Thyroid gland (tissue), 4 donors: ENCODE measurements around the gene ST3GAL2. TPM values are rescaled to one million over a fixed set of nuclear protein-coding genes. Genes with fewer than 3 reads are reported as not detected.

ENCODE experiments used
- DNase-seq, 2 donors: peaks; one replicate each; pipeline ENCODE4 v3.0.0-alpha.2; 2019
- H3K27ac ChIP-seq, 3 donors: fragments of 200-600 bp; sonication (generic); 1 replicate in 2 of 3; 2 replicates in 1 of 3; pipeline ENCODE4 v1.5.1; 2016 to 2019; ENCODE audit warnings: mild to moderate bottlenecking in 1 of 3, moderate library complexity in 1 of 3
- H3K27me3 ChIP-seq: fragments of 200-600 bp; sonication (generic); one replicate; pipeline ENCODE4 v1.5.1; 2019
- H3K36me3 ChIP-seq, 2 donors: fragments of 200-600 bp; sonication (generic); one replicate each; pipeline ENCODE4 v1.5.1; 2016 to 2019
- H3K4me1 ChIP-seq, 2 donors: fragments of 200-600 bp; sonication (generic); one replicate each; pipeline ENCODE4 v1.5.1; 2017 to 2019
- H3K4me3 ChIP-seq, 3 donors: fragments of 200-600 bp; sonication (generic); replicated peaks in 1 of 3; 1 replicate in 2 of 3; 2 replicates in 1 of 3; pipeline ENCODE4 v1.5.1; 2016; ENCODE audit warnings: mild to moderate bottlenecking in 1 of 3
- H3K9me3 ChIP-seq: fragments of 200-600 bp; sonication (generic); one replicate; pipeline ENCODE4 v1.5.1; 2017
- POLR2A ChIP-seq, 2 donors: fragments of 450-650 bp; IDR thresholded peaks; one replicate each; pipeline ENCODE4 v1.6.1; 2017; ENCODE audit warnings: antibody characterized with exemption in 2 of 2, mild to moderate bottlenecking in 2 of 2, moderate library complexity in 1 of 2
- WGBS, 2 donors: methylation state at CpG; one replicate each; pipeline ENCODE4 v1.1.5; 2017; 5-methylcytosine and 5-hydroxymethylcytosine counted together
- intact Hi-C: fragments of 100-400 bp; cut with DNase I; formaldehyde crosslinking; loops from one replicate; pipeline ENCODE4 v1.15.1; 2023
- total RNA-seq, 4 donors: library from RNA; depleted of rRNA; stranded (reverse); fragments of >200 nt; gene quantifications; one replicate each; pipeline ENCODE4 v1.2.3, GENCODE V29; 2016
- TF ChIP-seq, protein P1 (sequence below), 6 experiments: fragments of 200-600 bp in 3 of 6; fragments of 450-650 bp in 3 of 6; sonication (generic) in 3 of 6; IDR thresholded peaks; one replicate each; pipeline ENCODE4 v1.5.1; 2016 to 2019; ENCODE audit warnings: antibody characterized with exemption in 6 of 6, mild to moderate bottlenecking in 2 of 6, inconsistent platforms in 1 of 6, moderate library complexity in 1 of 6

Gene ST3GAL2
- total RNA-seq, 4 donors from 2014 or later = 11.2 to 17.4 (median 11.8) TPM

DNA sequence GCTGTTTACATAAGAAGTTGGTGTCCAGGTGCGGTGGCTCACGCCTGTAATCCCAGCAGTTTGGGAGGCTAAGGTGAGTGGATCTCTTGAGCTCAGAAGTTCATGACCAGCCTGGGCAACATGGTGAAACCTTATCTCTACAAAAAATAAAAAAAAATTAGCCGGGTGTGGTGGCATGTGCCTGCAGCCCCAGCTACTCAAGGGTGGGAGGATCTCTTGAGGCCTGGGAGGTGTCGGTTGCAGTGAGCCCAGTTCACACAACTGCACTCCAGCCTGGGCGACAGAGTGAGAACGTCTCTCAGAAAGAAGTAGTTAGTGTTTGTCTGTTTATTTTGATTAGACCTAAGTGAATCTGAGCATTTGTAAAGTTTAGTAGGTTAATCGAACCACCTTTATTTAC is 79.3 kb downstream of the ST3GAL2 start:
- H3K27ac ChIP-seq = no peak overlapping the region
- TF ChIP-seq, protein P1, sequence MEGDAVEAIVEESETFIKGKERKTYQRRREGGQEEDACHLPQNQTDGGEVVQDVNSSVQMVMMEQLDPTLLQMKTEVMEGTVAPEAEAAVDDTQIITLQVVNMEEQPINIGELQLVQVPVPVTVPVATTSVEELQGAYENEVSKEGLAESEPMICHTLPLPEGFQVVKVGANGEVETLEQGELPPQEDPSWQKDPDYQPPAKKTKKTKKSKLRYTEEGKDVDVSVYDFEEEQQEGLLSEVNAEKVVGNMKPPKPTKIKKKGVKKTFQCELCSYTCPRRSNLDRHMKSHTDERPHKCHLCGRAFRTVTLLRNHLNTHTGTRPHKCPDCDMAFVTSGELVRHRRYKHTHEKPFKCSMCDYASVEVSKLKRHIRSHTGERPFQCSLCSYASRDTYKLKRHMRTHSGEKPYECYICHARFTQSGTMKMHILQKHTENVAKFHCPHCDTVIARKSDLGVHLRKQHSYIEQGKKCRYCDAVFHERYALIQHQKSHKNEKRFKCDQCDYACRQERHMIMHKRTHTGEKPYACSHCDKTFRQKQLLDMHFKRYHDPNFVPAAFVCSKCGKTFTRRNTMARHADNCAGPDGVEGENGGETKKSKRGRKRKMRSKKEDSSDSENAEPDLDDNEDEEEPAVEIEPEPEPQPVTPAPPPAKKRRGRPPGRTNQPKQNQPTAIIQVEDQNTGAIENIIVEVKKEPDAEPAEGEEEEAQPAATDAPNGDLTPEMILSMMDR (IDR thresholded peaks at IDR 0.05) = no peak
- no peak for TF ChIP-seq POLR2A (IDR thresholded peaks at IDR 0.05)
- H3K4me1 ChIP-seq = no peaks in the 10 kb centered on the region
- DNase-seq = no peak
- intact Hi-C loops = no loop called here
- H3K9me3 ChIP-seq = no peaks in the 10 kb centered on the region
- 93 to 97% methylated on average over 7 of the region's 7 CpGs for WGBS, 2 donors
- H3K4me3 ChIP-seq = no peak overlapping the region
- H3K36me3 ChIP-seq = peaks cover 86 to 89% of the 10 kb centered on the region in 2 donors
- H3K27me3 ChIP-seq = no peaks in the 10 kb centered on the region

DNA sequence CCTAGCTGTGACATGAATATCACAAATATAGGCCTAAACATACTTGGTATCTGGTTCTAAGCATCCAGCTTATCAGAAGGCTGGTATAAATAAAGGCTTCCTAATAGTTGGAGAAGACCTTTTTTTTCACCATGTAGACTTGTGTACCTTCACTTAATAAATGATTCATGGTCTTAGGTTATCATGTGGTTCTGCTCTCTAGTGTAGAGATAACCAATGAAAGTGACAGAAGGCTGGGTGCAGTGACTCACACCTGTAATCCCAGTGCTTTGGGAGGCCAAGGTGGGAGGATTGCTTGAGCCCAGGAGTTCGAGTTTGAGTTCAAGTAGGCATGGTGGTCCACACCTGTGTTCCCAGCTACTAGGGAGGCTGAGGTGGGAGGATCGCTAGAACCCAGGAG is 89.1 kb downstream of the ST3GAL2 start:
- TF ChIP-seq, protein P1 (IDR thresholded peaks at IDR 0.05) = no peak
- no peak for TF ChIP-seq POLR2A (IDR thresholded peaks at IDR 0.05)
- H3K27ac ChIP-seq = no peak overlapping the region
- WGBS, 2 donors = 86 to 90% methylated on average over 2 of the region's 2 CpGs
- no peak overlapping the region for H3K4me3 ChIP-seq
- no peak for DNase-seq
- H3K9me3 ChIP-seq = no peaks in the 10 kb centered on the region
- peaks cover 16 to 26% of the 10 kb centered on the region in 2 donors for H3K36me3 ChIP-seq
- intact Hi-C loops = no loop called here
- peaks cover 16 to 17% of the 10 kb centered on the region in 2 donors for H3K4me1 ChIP-seq
- H3K27me3 ChIP-seq = no peaks in the 10 kb centered on the region

DNA sequence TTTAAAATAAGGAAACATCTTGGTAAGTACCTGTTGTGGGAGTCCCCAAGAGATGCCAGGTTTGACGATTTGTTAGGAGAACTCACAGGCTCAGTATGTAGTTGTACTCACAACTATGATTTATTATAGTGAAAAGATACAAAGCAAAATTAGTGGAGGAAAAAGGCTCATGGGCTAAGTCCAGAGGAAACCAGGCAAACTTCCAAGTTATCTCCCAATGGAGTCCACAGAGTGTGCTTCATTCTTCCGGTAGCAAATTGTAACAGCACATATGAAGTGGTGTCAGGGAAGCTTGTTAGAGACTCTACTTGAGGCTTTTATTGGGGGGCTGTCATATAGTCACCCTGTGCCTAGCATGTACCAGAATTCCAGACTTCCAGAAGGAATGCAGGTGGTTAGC is 89.9 kb downstream of the ST3GAL2 start:
- Histone ChIP-seq H3K4me3 (no peak overlapping the region), H3K4me1 (peaks cover 16 to 17% of the 10 kb centered on the region in 2 donors), H3K27ac (no peak overlapping the region), H3K9me3 (no peaks in the 10 kb centered on the region), H3K36me3 (peaks cover 13 to 23% of the 10 kb centered on the region in 2 donors), H3K27me3 (no peaks in the 10 kb centered on the region)
- TF ChIP-seq, protein P1 (IDR thresholded peaks at IDR 0.05) = no peak
- no peak for TF ChIP-seq POLR2A (IDR thresholded peaks at IDR 0.05)
- intact Hi-C loops = no loop called here
- 50 to 64% methylated on average over 2 of the region's 2 CpGs for WGBS, 2 donors
- no peak for DNase-seq

DNA sequence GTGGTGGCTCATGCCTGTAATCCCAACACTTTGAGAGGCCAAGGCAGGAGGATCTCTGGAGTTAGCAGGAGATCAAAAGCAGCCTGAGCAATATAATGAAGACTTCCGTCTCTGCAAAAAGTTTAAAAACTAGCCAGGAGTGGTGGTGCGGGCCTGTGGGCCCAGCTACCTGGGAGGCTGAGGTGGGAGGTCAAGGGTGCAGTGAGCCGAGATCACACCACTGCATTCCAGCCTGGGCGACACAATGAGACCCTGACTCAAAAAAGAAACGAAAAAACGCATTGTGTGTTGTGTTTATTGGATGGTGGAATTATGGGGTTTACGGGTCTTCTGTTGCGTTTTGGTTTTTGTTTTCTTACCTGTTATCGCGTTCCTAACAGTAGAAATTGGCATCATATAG is 93.1 kb downstream of the ST3GAL2 start:
- no peaks in the 10 kb centered on the region for H3K9me3 ChIP-seq
- H3K27ac ChIP-seq = peak overlapping the region in 1 of 3 donors; percentile 86
- intact Hi-C loops = loop anchor here (2.0 kb wide), 1 partner anchor 45 kb away; no protein-coding TSS in a partner anchor

DNA sequence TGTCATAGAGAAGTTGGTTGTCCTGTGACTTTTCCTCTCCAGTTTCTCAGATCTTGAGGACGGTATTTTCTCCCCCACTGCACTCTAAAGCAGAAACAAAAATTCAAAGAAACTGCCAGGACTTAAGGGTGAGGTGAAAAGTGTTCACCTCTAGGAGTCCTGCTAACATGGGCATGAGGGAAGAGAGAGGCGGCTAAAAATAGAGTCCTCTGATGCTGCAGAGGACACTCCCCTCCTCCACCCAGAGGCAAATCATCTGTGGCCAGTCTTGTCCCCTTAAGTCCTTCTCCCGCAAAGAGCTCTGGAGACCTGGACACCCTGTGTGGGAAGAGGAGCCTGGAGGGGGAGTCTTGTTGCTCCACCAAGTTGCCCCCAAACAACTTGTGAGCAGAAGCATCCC is 96.9 kb downstream of the ST3GAL2 start:
- DNase-seq = no peak
- Histone ChIP-seq H3K9me3 (no peaks in the 10 kb centered on the region), H3K4me1 (peaks cover 6% of the 10 kb centered on the region in 2 donors), H3K4me3 (no peak overlapping the region), H3K27ac (no peak overlapping the region), H3K36me3 (no peaks in the 10 kb centered on the region), H3K27me3 (no peaks in the 10 kb centered on the region)
- intact Hi-C loops = no loop called here
- TF ChIP-seq, protein P1 (IDR thresholded peaks at IDR 0.05) = no peak
- no peak for TF ChIP-seq POLR2A (IDR thresholded peaks at IDR 0.05)
- 47 to 66% methylated on average over 3 of the region's 3 CpGs for WGBS, 2 donors

More for the DNA sequence above, 93.1 kb downstream of the ST3GAL2 start:
- peak overlapping the region in 1 of 3 donors; percentile 64 for H3K4me3 ChIP-seq
- no peaks in the 10 kb centered on the region for H3K27me3 ChIP-seq
- H3K4me1 ChIP-seq = peaks cover 16 to 17% of the 10 kb centered on the region in 2 donors
- DNase-seq = no peak
- 92% methylated on average over 10 of the region's 10 CpGs for WGBS, 2 donors
- no peak for TF ChIP-seq POLR2A (IDR thresholded peaks at IDR 0.05)
- peaks cover 1 to 6% of the 10 kb centered on the region in 2 donors for H3K36me3 ChIP-seq
